ENCODE measurements around the gene CNEP1R1. TPM values are rescaled to one million over a fixed set of nuclear protein-coding genes. Genes with fewer than 3 reads are reported as not detected.

The CNEP1R1 gene
- total RNA-seq, 1 donor from 2014 or later = 18.9 TPM

- Histone ChIP-seq H3K27me3 (ENCODE audit: low read depth) (peaks cover 34% of the 10 kb centered on the region), H3K27ac (replicated peaks) (no peak overlapping the region), H3K9me3 (replicated peaks) (peaks cover 8% of the 10 kb centered on the region), H3K4me1 (no peaks in the 10 kb centered on the region), H3K4me3 (no peak overlapping the region), H3K36me3 (no peaks in the 10 kb centered on the region)
- intact Hi-C loops (cut with micrococcal nuclease) = no loop called here
- TF ChIP-seq CTCF (IDR thresholded peaks at IDR 0.05; ENCODE audit: borderline replicate concordance) = no peak
- no peak for DNase-seq
These were observed 21.8 kb downstream of the CNEP1R1 start for GRCh38 chr16:50046853-50047252.

GRCh38 chr16:50047864-50048263 lies 22.8 kb downstream of the CNEP1R1 start:
- Histone ChIP-seq H3K4me3 (no peak overlapping the region), H3K27me3 (ENCODE audit: low read depth) (peaks cover 34% of the 10 kb centered on the region), H3K36me3 (no peaks in the 10 kb centered on the region), H3K9me3 (replicated peaks) (peaks cover 8% of the 10 kb centered on the region), H3K4me1 (no peaks in the 10 kb centered on the region), H3K27ac (replicated peaks) (no peak overlapping the region)
- TF ChIP-seq CTCF (IDR thresholded peaks at IDR 0.05; ENCODE audit: borderline replicate concordance) = no peak
- intact Hi-C loops (cut with micrococcal nuclease) = no loop called here
- no peak for DNase-seq

- Histone ChIP-seq H3K27ac (replicated peaks) (no peak overlapping the region), H3K27me3 (ENCODE audit: low read depth) (peaks cover 15% of the 10 kb centered on the region), H3K36me3 (no peaks in the 10 kb centered on the region), H3K4me3 (no peak overlapping the region), H3K4me1 (no peaks in the 10 kb centered on the region), H3K9me3 (replicated peaks) (peaks cover 14% of the 10 kb centered on the region)
- DNase-seq = no peak
- intact Hi-C loops (cut with micrococcal nuclease) = no loop called here
- no peak for TF ChIP-seq CTCF (IDR thresholded peaks at IDR 0.05; ENCODE audit: borderline replicate concordance)
These were observed 25.8 kb downstream of the CNEP1R1 start for GRCh38 chr16:50050802-50051201.

GRCh38 chr16:50056226-50056625 lies 31.2 kb downstream of the CNEP1R1 start:
- Histone ChIP-seq H3K4me1 (no peaks in the 10 kb centered on the region), H3K9me3 (replicated peaks) (peaks cover 23% of the 10 kb centered on the region), H3K27ac (replicated peaks) (no peak overlapping the region), H3K27me3 (ENCODE audit: low read depth) (no peaks in the 10 kb centered on the region), H3K36me3 (no peaks in the 10 kb centered on the region), H3K4me3 (no peak overlapping the region)
- intact Hi-C loops (cut with micrococcal nuclease) = no loop called here
- DNase-seq = no peak
- no peak for TF ChIP-seq CTCF (IDR thresholded peaks at IDR 0.05; ENCODE audit: borderline replicate concordance)

GRCh38 chr16:50058091-50058771 lies 33.2 kb downstream of the CNEP1R1 start:
- intact Hi-C loops (cut with micrococcal nuclease) = no loop called here
- H3K36me3 ChIP-seq = no peaks in the 10 kb centered on the region
- no peak overlapping the region for H3K27ac ChIP-seq (replicated peaks)
- TF ChIP-seq CTCF (IDR thresholded peaks at IDR 0.05; ENCODE audit: borderline replicate concordance) = no peak
- peaks cover 18% of the 10 kb centered on the region for H3K9me3 ChIP-seq (replicated peaks)
- no peaks in the 10 kb centered on the region for H3K27me3 ChIP-seq (ENCODE audit: low read depth)
- no peaks in the 10 kb centered on the region for H3K4me1 ChIP-seq
- no peak for DNase-seq
- no peak overlapping the region for H3K4me3 ChIP-seq
